GM06990 (cell line): ENCODE measurements around the gene SLC35G2.

Experiments used
- DNase-seq: peaks from one replicate; pipeline ENCODE4 v3.0.0-alpha.2; 2011; ENCODE audit not compliant: insufficient read length; ENCODE audit errors: extremely low read depth
- H3K27me3 ChIP-seq: replicated peaks from 2 replicates; pipeline ENCODE4 v1.6.0; 2011; ENCODE audit warnings: low read length; ENCODE audit not compliant: control insufficient read depth, insufficient read depth
- H3K36me3 ChIP-seq: 2 replicates; pipeline ENCODE4 v1.5.1; 2011; ENCODE audit warnings: low read length; ENCODE audit not compliant: control insufficient read depth, insufficient read depth
- H3K4me3 ChIP-seq: replicated peaks from 2 replicates; pipeline ENCODE4 v1.5.1; 2011; ENCODE audit warnings: low read depth, mild to moderate bottlenecking, control low read depth, low read length
- CTCF ChIP-seq: IDR thresholded peaks from 2 replicates; pipeline ENCODE4 v1.5.1; 2011; ENCODE audit warnings: low read length, control low read depth, mild to moderate bottlenecking, inconsistent platforms; ENCODE audit not compliant: insufficient read depth, poor library complexity, severe bottlenecking

Gene SLC35G2

GRCh38 chr3:136802481-136802996, 16.4 kb upstream of the SLC35G2 start:
- no peak overlapping the region for H3K4me3 ChIP-seq
- peak; percentile 19 for DNase-seq
- TF ChIP-seq CTCF = no peak

GRCh38 chr3:136804141-136804540, 14.8 kb upstream of the SLC35G2 start:
- TF ChIP-seq CTCF = no peak
- Histone ChIP-seq H3K27me3 (no peaks in the 10 kb centered on the region), H3K36me3 (no peaks in the 10 kb centered on the region), H3K4me3 (no peak overlapping the region)
- no peak for DNase-seq

More at GRCh38 chr3:136802481-136802996, 16.4 kb upstream of the SLC35G2 start:
- no peaks in the 10 kb centered on the region for H3K36me3 ChIP-seq
- no peaks in the 10 kb centered on the region for H3K27me3 ChIP-seq

GRCh38 chr3:136804813-136805212, 14.1 kb upstream of the SLC35G2 start:
- Histone ChIP-seq H3K36me3 (no peaks in the 10 kb centered on the region), H3K27me3 (no peaks in the 10 kb centered on the region), H3K4me3 (no peak overlapping the region)
- TF ChIP-seq CTCF = no peak
- no peak for DNase-seq

- H3K27me3 ChIP-seq = no peaks in the 10 kb centered on the region
- TF ChIP-seq CTCF = no peak
- H3K36me3 ChIP-seq = no peaks in the 10 kb centered on the region
- H3K4me3 ChIP-seq = no peak overlapping the region
- DNase-seq = no peak
Observed at GRCh38 chr3:136805795-136806194, 13.1 kb upstream of the SLC35G2 start.

GRCh38 chr3:136811701-136812100, 7.2 kb upstream of the SLC35G2 start:
- H3K4me3 ChIP-seq = no peak overlapping the region
- no peaks in the 10 kb centered on the region for H3K27me3 ChIP-seq
- no peaks in the 10 kb centered on the region for H3K36me3 ChIP-seq
- no peak for TF ChIP-seq CTCF
- no peak for DNase-seq

GRCh38 chr3:136817448-136817847, 1.5 kb upstream of the SLC35G2 start:
- Histone ChIP-seq H3K4me3 (no peak overlapping the region), H3K27me3 (no peaks in the 10 kb centered on the region; the same call in 1 of the 2 replicates), H3K36me3 (no peaks in the 10 kb centered on the region)
- DNase-seq = no peak
- no peak for TF ChIP-seq CTCF
